HepG2 (cell line): Measurements from ENCODE around the gene MDFI.

Experiments used
- CEBPG ChIP-seq: IDR thresholded peaks from 2 replicates; pipeline ENCODE4 v1.6.1; 2016
- HDAC6 ChIP-seq: fragments of 200-600 bp; sonication (generic); IDR thresholded peaks from 2 replicates; pipeline ENCODE4 v1.7.0; 2017; ENCODE audit warnings: mild to moderate bottlenecking, antibody characterized with exemption, low read length, low read depth
- MAZ ChIP-seq, 2 experiments: sonication (generic) in 1 of 2; formaldehyde crosslinking in 1 of 2; IDR thresholded peaks; 2 replicates each; pipeline versions ENCODE4 v1.5.0 to v1.6.1; 2012 to 2020; ENCODE audit warnings: low read depth in 2 of 2, mild to moderate bottlenecking in 2 of 2, borderline replicate concordance in 1 of 2, improper control_type of control experiment in 1 of 2, low read length in 1 of 2, missing genetic modification reagents in 1 of 2, moderate library complexity in 1 of 2
- POLR2A ChIP-seq, 2 experiments: IDR thresholded peaks; 2 replicates each; pipeline ENCODE4 v1.6.1; 2011; ENCODE audit warnings: low read depth in 2 of 2, low read length in 2 of 2, mild to moderate bottlenecking in 1 of 2, moderate library complexity in 1 of 2; ENCODE audit not compliant: insufficient read depth in 1 of 2
- RFX5 ChIP-seq: IDR thresholded peaks from 2 replicates; pipeline ENCODE4 v1.6.1; 2011; ENCODE audit warnings: low read depth, low read length, improper control_type of control experiment
- SSRP1 ChIP-seq: IDR thresholded peaks from 2 replicates; pipeline ENCODE4 v1.6.1; 2016; ENCODE audit warnings: control low read depth
- TP53 ChIP-seq: sonication (generic); formaldehyde crosslinking; conservative IDR thresholded peaks from 2 replicates; pipeline ENCODE4 v1.4.0; 2020; ENCODE audit warnings: missing genetic modification reagents
- ZBTB20 ChIP-seq: sonication (generic); formaldehyde crosslinking; IDR thresholded peaks from 2 replicates; pipeline ENCODE4 v1.8.1; 2023; ENCODE audit warnings: missing genetic modification reagents, low read depth, mild to moderate bottlenecking, borderline replicate concordance
- ZBTB7A ChIP-seq: sonication (generic); formaldehyde crosslinking; IDR thresholded peaks from 2 replicates; pipeline ENCODE4 v1.8.0; 2022; ENCODE audit warnings: mild to moderate bottlenecking, missing genetic modification reagents
- ZNF777 ChIP-seq: sonication (generic); formaldehyde crosslinking; IDR thresholded peaks from 2 replicates; pipeline ENCODE4 v1.4.0; 2020; ENCODE audit warnings: missing genetic modification reagents
- TF ChIP-seq, protein P1 (sequence below): sonication (generic); formaldehyde crosslinking; IDR thresholded peaks from 2 replicates; pipeline ENCODE4 v1.5.0; 2020; ENCODE audit warnings: mild to moderate bottlenecking, missing genetic modification reagents, moderate library complexity
- TF ChIP-seq, protein P2 (sequence below): sonication (generic); formaldehyde crosslinking; IDR thresholded peaks from 2 replicates; pipeline ENCODE4 v1.5.0; 2020; ENCODE audit warnings: mild to moderate bottlenecking, missing genetic modification reagents
- TF ChIP-seq, protein P3 (sequence below): sonication (generic); formaldehyde crosslinking; IDR thresholded peaks from 2 replicates; pipeline ENCODE4 v1.4.0; 2020; ENCODE audit warnings: missing genetic modification reagents

DNA sequence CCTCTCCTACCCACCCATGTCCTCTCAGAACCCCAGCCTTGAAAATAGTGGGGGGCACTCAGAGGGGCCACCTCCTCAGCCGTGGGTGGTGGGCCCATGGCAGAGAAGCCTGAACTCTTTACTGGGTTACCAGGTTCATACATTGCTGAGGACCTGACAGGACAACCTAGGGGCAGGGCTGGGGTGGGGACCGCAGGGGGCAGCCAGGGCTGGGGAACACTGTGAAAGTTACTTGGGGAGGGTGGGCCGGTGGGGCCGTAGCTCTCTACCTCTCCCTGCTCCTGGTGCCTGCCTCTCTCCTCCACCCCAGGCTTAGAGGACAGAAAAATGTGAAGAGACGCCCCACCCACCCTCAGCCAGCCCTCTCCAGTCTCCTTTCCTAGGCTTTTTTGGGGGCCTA, 15.4 kb downstream of the MDFI start:
- TF ChIP-seq SSRP1 (CRISPR knock-in tag) (no peak), CEBPG (CRISPR knock-in tag) (no peak), MAZ (IDR thresholded peaks at IDR 0.05; ENCODE audit: borderline replicate concordance, low read depth, low read length) (no peak), MAZ (CRISPR knock-in tag; IDR thresholded peaks at IDR 0.05; ENCODE audit: low read depth) (no peak), ZBTB20 (CRISPR knock-in tag) (no peak), POLR2A (IDR thresholded peaks at IDR 0.05; ENCODE audit: insufficient read depth in 1 of 2, low read depth in 2 of 2, low read length in 2 of 2) (no peak), RFX5 (no peak), HDAC6 (no peak), ZBTB7A (no peak), ZNF777 (no peak), TP53 (CRISPR knock-in tag) (no peak)
- TF ChIP-seq, protein P1, sequence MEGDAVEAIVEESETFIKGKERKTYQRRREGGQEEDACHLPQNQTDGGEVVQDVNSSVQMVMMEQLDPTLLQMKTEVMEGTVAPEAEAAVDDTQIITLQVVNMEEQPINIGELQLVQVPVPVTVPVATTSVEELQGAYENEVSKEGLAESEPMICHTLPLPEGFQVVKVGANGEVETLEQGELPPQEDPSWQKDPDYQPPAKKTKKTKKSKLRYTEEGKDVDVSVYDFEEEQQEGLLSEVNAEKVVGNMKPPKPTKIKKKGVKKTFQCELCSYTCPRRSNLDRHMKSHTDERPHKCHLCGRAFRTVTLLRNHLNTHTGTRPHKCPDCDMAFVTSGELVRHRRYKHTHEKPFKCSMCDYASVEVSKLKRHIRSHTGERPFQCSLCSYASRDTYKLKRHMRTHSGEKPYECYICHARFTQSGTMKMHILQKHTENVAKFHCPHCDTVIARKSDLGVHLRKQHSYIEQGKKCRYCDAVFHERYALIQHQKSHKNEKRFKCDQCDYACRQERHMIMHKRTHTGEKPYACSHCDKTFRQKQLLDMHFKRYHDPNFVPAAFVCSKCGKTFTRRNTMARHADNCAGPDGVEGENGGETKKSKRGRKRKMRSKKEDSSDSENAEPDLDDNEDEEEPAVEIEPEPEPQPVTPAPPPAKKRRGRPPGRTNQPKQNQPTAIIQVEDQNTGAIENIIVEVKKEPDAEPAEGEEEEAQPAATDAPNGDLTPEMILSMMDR (CRISPR knock-in tag): no peak
- TF ChIP-seq, protein P2, sequence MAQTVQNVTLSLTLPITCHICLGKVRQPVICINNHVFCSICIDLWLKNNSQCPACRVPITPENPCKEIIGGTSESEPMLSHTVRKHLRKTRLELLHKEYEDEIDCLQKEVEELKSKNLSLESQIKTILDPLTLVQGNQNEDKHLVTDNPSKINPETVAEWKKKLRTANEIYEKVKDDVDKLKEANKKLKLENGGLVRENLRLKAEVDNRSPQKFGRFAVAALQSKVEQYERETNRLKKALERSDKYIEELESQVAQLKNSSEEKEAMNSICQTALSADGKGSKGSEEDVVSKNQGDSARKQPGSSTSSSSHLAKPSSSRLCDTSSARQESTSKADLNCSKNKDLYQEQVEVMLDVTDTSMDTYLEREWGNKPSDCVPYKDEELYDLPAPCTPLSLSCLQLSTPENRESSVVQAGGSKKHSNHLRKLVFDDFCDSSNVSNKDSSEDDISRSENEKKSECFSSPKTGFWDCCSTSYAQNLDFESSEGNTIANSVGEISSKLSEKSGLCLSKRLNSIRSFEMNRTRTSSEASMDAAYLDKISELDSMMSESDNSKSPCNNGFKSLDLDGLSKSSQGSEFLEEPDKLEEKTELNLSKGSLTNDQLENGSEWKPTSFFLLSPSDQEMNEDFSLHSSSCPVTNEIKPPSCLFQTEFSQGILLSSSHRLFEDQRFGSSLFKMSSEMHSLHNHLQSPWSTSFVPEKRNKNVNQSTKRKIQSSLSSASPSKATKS (CRISPR knock-in tag): no peak
- TF ChIP-seq, protein P3, sequence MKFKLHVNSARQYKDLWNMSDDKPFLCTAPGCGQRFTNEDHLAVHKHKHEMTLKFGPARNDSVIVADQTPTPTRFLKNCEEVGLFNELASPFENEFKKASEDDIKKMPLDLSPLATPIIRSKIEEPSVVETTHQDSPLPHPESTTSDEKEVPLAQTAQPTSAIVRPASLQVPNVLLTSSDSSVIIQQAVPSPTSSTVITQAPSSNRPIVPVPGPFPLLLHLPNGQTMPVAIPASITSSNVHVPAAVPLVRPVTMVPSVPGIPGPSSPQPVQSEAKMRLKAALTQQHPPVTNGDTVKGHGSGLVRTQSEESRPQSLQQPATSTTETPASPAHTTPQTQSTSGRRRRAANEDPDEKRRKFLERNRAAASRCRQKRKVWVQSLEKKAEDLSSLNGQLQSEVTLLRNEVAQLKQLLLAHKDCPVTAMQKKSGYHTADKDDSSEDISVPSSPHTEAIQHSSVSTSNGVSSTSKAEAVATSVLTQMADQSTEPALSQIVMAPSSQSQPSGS (CRISPR knock-in tag): no peak
